MCF 10A (cell line): ENCODE measurements around the gene RPL13. TPM values are rescaled to one million over a fixed set of nuclear protein-coding genes. Genes with fewer than 3 reads are reported as not detected.

Experiments used
- BruUV-seq: library from RNA; stranded (reverse); fragments of 400-500 nt; replicated peaks from 2 replicates; lab custom pipeline; 2021; lab: Mats Ljungman, UMichigan
- CTCF ChIA-PET: fragments of 300-600 bp; sonication (Branson Sonifier 250); formaldehyde crosslinking; extraction: SDS; loops from one replicate; lab custom pipeline; 2021; ENCODE audit warnings: antibody characterized with exemption, inconsistent platforms; lab: Yijun Ruan, JAX
- POLR2A ChIA-PET: fragments of 300-600, 350-650 bp; sonication (Branson Sonifier 250); formaldehyde crosslinking; extraction: SDS; loops from one replicate; lab custom pipeline; 2020; ENCODE audit warnings: antibody characterized with exemption, inconsistent platforms; lab: Yijun Ruan, JAX
- DNase-seq: peaks from one replicate; pipeline ENCODE4 v3.0.0-alpha.2; 2018; ENCODE audit not compliant: unreplicated experiment
- H3K27ac Mint-ChIP-seq: one replicate; pipeline ENCODE4 v1.8.0; 2022; ENCODE audit warnings: mild to moderate bottlenecking, low read depth, mixed read lengths; ENCODE audit not compliant: unreplicated experiment
- H3K27me3 Mint-ChIP-seq: one replicate; pipeline ENCODE4 v1.8.0; 2022; ENCODE audit warnings: mixed read lengths; ENCODE audit not compliant: insufficient read depth, unreplicated experiment
- H3K36me3 Mint-ChIP-seq: one replicate; pipeline ENCODE4 v1.8.0; 2022; ENCODE audit warnings: mild to moderate bottlenecking, moderate library complexity, mixed read lengths; ENCODE audit not compliant: insufficient read depth, unreplicated experiment
- H3K4me1 Mint-ChIP-seq: one replicate; pipeline ENCODE4 v1.8.0; 2022; ENCODE audit warnings: mixed read lengths; ENCODE audit not compliant: insufficient read depth, unreplicated experiment
- H3K4me3 Mint-ChIP-seq: one replicate; pipeline ENCODE4 v1.8.0; 2022; ENCODE audit warnings: mild to moderate bottlenecking, moderate library complexity, mixed read lengths; ENCODE audit not compliant: unreplicated experiment
- H3K9me3 Mint-ChIP-seq: one replicate; pipeline ENCODE4 v1.8.0; 2022; ENCODE audit warnings: mixed read lengths; ENCODE audit not compliant: unreplicated experiment
- intact Hi-C: fragments of 100-400 bp; cut with micrococcal nuclease; formaldehyde crosslinking; loops from 2 replicates; pipeline ENCODE4 v1.14.1; 2022
- total RNA-seq: library from RNA; stranded (reverse); gene quantifications from 2 replicates; pipeline ENCODE4 v1.2.3, GENCODE V29; 2022
- TF ChIP-seq, protein P1 (sequence below): fragments of 200-600 bp; IDR thresholded peaks from one replicate; pipeline ENCODE4 v1.8.0; 2022; ENCODE audit warnings: antibody characterized with exemption, mild to moderate bottlenecking; ENCODE audit not compliant: unreplicated experiment

RPL13 gene
- total RNA-seq, 1 experiment from 2014 or later, result 3,148 TPM

GRCh38 chr16:89544113-89544512, 16.4 kb upstream of the RPL13 start:
- no peak overlapping the region for H3K27ac Mint-ChIP-seq
- POLR2A ChIA-PET, result no interaction called here
- H3K27me3 Mint-ChIP-seq, result no peaks in the 10 kb centered on the region
- TF ChIP-seq, protein P1, sequence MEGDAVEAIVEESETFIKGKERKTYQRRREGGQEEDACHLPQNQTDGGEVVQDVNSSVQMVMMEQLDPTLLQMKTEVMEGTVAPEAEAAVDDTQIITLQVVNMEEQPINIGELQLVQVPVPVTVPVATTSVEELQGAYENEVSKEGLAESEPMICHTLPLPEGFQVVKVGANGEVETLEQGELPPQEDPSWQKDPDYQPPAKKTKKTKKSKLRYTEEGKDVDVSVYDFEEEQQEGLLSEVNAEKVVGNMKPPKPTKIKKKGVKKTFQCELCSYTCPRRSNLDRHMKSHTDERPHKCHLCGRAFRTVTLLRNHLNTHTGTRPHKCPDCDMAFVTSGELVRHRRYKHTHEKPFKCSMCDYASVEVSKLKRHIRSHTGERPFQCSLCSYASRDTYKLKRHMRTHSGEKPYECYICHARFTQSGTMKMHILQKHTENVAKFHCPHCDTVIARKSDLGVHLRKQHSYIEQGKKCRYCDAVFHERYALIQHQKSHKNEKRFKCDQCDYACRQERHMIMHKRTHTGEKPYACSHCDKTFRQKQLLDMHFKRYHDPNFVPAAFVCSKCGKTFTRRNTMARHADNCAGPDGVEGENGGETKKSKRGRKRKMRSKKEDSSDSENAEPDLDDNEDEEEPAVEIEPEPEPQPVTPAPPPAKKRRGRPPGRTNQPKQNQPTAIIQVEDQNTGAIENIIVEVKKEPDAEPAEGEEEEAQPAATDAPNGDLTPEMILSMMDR, result no peak
- BruUV-seq, result no TSS peak
- peaks cover 40% of the 10 kb centered on the region for H3K36me3 Mint-ChIP-seq
- CTCF ChIA-PET, result no interaction called here
- no peaks in the 10 kb centered on the region for H3K9me3 Mint-ChIP-seq
- intact Hi-C loops, result no loop called here
- H3K4me3 Mint-ChIP-seq, result no peak overlapping the region
- H3K4me1 Mint-ChIP-seq, result no peaks in the 10 kb centered on the region
- no peak for DNase-seq

DNA sequence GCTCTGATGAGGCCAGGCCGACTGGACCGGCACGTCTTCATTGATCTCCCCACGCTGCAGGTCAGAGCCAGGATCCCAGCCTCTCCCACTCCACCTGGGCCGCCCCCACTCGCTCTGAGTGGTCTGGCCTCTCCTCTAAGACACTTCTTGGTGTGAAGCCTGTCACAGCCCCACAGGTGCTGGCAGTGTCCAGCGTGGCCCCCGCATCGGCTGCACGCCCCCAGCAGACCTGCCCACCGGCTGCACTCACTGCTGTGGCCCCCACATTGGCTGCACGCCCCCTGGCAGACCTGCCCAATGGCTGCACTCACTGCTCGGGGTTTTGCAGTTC, 15.8 kb upstream of the RPL13 start:
- no peak overlapping the region for H3K4me3 Mint-ChIP-seq
- ChIA-PET POLR2A (no interaction called here), CTCF (no interaction called here)
- TF ChIP-seq, protein P1, result no peak
- DNase-seq, result no peak
- no TSS peak for BruUV-seq
- H3K36me3 Mint-ChIP-seq, result peaks cover 45% of the 10 kb centered on the region
- H3K4me1 Mint-ChIP-seq, result no peaks in the 10 kb centered on the region
- H3K27ac Mint-ChIP-seq, result no peak overlapping the region
- H3K9me3 Mint-ChIP-seq, result no peaks in the 10 kb centered on the region
- no peaks in the 10 kb centered on the region for H3K27me3 Mint-ChIP-seq
- intact Hi-C loops, result no loop called here

GRCh38 chr16:89545044-89545830, 15.2 kb upstream of the RPL13 start:
- TF ChIP-seq, protein P1, result no peak
- no peaks in the 10 kb centered on the region for H3K27me3 Mint-ChIP-seq
- H3K27ac Mint-ChIP-seq, result no peak overlapping the region
- H3K36me3 Mint-ChIP-seq, result peaks cover 44% of the 10 kb centered on the region
- POLR2A ChIA-PET, result no interaction called here
- intact Hi-C loops, result no loop called here
- no peak for DNase-seq
- CTCF ChIA-PET, result interaction anchor here (0.8 to 1.0 kb wide), 2 partner anchors 12 to 13 kb away, joined by 4 read pairs; no protein-coding TSS in a partner anchor
- H3K9me3 Mint-ChIP-seq, result no peaks in the 10 kb centered on the region
- H3K4me3 Mint-ChIP-seq, result no peak overlapping the region
- BruUV-seq, result no TSS peak
- no peaks in the 10 kb centered on the region for H3K4me1 Mint-ChIP-seq

DNA sequence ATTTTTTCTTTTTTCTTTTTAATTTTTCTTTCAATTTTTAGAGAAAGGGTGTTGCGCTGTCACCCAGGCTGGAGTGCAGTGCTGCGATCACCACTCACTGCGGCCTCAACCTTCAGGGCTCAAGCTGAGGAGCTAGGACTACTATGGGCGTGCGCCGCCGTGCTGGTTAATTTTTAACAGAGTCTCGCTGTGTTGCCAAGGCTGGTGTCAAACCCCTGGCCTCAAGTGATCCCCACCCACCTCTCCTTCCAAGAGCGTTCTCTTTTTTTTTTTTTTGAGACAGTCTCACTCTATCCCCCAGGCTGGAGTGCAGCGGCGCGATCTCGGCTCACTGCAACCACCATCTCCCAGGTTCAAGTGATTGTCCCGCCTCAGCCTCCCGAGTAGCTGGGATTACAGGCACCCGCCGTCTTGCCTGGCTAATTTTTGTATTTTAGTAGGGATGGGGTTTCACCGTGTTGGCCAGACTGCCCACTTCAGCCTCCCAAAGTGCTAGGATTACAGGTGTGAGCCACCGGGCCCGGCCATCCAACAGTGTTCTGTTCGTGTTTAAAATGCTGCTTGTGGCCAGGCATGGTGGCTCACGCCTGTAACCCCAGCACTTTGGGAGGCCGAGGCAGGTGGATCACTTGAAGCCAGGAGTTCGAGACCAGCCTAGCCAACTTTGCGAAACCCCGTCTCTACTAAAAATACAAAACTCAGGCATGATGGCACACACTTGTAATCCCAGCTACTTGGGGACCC, 14.5 kb upstream of the RPL13 start:
- no peaks in the 10 kb centered on the region for H3K9me3 Mint-ChIP-seq
- peaks cover 43% of the 10 kb centered on the region for H3K36me3 Mint-ChIP-seq
- BruUV-seq, result no TSS peak
- POLR2A ChIA-PET, result no interaction called here
- no peaks in the 10 kb centered on the region for H3K27me3 Mint-ChIP-seq
- no peaks in the 10 kb centered on the region for H3K4me1 Mint-ChIP-seq
- intact Hi-C loops, result no loop called here
- TF ChIP-seq, protein P1, result no peak
- CTCF ChIA-PET, result interaction anchor here (0.8 to 1.0 kb wide), 2 partner anchors 11 to 12 kb away, joined by 4 read pairs; no protein-coding TSS in a partner anchor
- no peak for DNase-seq
- no peak overlapping the region for H3K27ac Mint-ChIP-seq
- H3K4me3 Mint-ChIP-seq, result no peak overlapping the region
